Activated CD4-positive, alpha-beta T cell treated with anti-CD3 and anti-CD28 coated beads for 4 hours (primary cell): Measurements from ENCODE around the gene CTNNA1.
"Not testable (repeated sequence)": the region's sequence is repeated elsewhere in the genome, so short reads cannot be mapped to it uniquely, and the experiment has no call there.

Experiments used
- DNase-seq, 2 donors: peaks; one replicate each; pipeline ENCODE4 v3.0.0-alpha.2; 2020

The CTNNA1 gene

GRCh38 chr5:138761115-138761514 lies 7.9 kb downstream of the CTNNA1 start:
- not testable (repeated sequence) for DNase-seq

GRCh38 chr5:138761670-138762069 lies 8.4 kb downstream of the CTNNA1 start:
- not testable (repeated sequence) for DNase-seq

- no peak for DNase-seq
Observed at GRCh38 chr5:138762110-138762509, 8.9 kb downstream of the CTNNA1 start.

GRCh38 chr5:138763037-138763778 lies 10.0 kb downstream of the CTNNA1 start:
- no peak for DNase-seq

GRCh38 chr5:138770291-138770690 lies 17.1 kb downstream of the CTNNA1 start:
- no peak for DNase-seq

GRCh38 chr5:138770977-138771376 lies 17.8 kb downstream of the CTNNA1 start:
- DNase-seq, result no peak

GRCh38 chr5:138772986-138773594 lies 19.9 kb downstream of the CTNNA1 start:
- DNase-seq, result no peak

- not testable (repeated sequence) for DNase-seq
Observed at GRCh38 chr5:138773624-138774023, 20.4 kb downstream of the CTNNA1 start.

- no peak for DNase-seq
Observed at GRCh38 chr5:138775034-138775433, 21.8 kb downstream of the CTNNA1 start.

- no peak for DNase-seq
Observed at GRCh38 chr5:138778234-138778633, 25.0 kb downstream of the CTNNA1 start.

GRCh38 chr5:138783976-138784375 lies 30.8 kb downstream of the CTNNA1 start:
- DNase-seq, result no peak

- DNase-seq, result no peak
Observed at GRCh38 chr5:138784590-138784989, 31.4 kb downstream of the CTNNA1 start.

GRCh38 chr5:138789771-138790242 lies 36.6 kb downstream of the CTNNA1 start:
- DNase-seq, result peak in 1 of 2 donors; percentile 6

- no peak for DNase-seq
Observed at GRCh38 chr5:138790684-138791083, 37.5 kb downstream of the CTNNA1 start.

GRCh38 chr5:138792195-138792790 lies 39.1 kb downstream of the CTNNA1 start:
- DNase-seq, result peak in 1 of 2 donors; percentile 19

GRCh38 chr5:138793575-138793974 lies 40.4 kb downstream of the CTNNA1 start:
- no peak for DNase-seq

- no peak for DNase-seq
Observed at GRCh38 chr5:138803285-138803684, 50.1 kb downstream of the CTNNA1 start.

GRCh38 chr5:138803935-138804334 lies 50.7 kb downstream of the CTNNA1 start:
- no peak for DNase-seq

- no peak for DNase-seq
Observed at GRCh38 chr5:138805096-138805495, 51.9 kb downstream of the CTNNA1 start.

- no peak for DNase-seq
Observed at GRCh38 chr5:138807182-138807581, 54.0 kb downstream of the CTNNA1 start.

- no peak for DNase-seq
Observed at GRCh38 chr5:138809391-138809790, 56.2 kb downstream of the CTNNA1 start.

- DNase-seq, result not testable (repeated sequence)
Observed at GRCh38 chr5:138810861-138811260, 57.6 kb downstream of the CTNNA1 start.

GRCh38 chr5:138815529-138815928 lies 62.3 kb downstream of the CTNNA1 start:
- no peak for DNase-seq

GRCh38 chr5:138817241-138817640 lies 64.0 kb downstream of the CTNNA1 start:
- DNase-seq, result no peak
